K562 (cell line): ENCODE results near the gene METAP1D. TPM values are rescaled to one million over a fixed set of nuclear protein-coding genes. Genes with fewer than 3 reads are reported as not detected.

Experiments used
- ADNP ChIP-seq: fragments of 200-800 bp; sonication (Bioruptor generic); IDR thresholded peaks from 2 replicates; pipeline ENCODE4 v1.6.1; 2016; ENCODE audit warnings: missing genetic modification characterization, missing compliant biosample characterization
- CC2D1A ChIP-seq: fragments of 450-650 bp; IDR thresholded peaks from 2 replicates; pipeline ENCODE4 v1.6.1; 2017; ENCODE audit warnings: mild to moderate bottlenecking
- ERF ChIP-seq: fragments of 450-650 bp; formaldehyde crosslinking; IDR thresholded peaks from 2 replicates; pipeline ENCODE4 v1.4.0; 2020; ENCODE audit warnings: mild to moderate bottlenecking, mixed read lengths
- ETS2 ChIP-seq: IDR thresholded peaks from 2 replicates; pipeline ENCODE4 v1.6.1; 2016; ENCODE audit warnings: borderline replicate concordance, missing genetic modification characterization, mild to moderate bottlenecking, moderate library complexity, missing compliant biosample characterization; ENCODE audit not compliant: poor library complexity, severe bottlenecking
- KDM4B ChIP-seq, 2 experiments: fragments of 450-650 bp in 1 of 2; sonication (generic) in 1 of 2; IDR thresholded peaks; 2 replicates each; pipeline ENCODE4 v1.6.1; 2016 to 2017; ENCODE audit warnings: borderline replicate concordance in 2 of 2, antibody characterized with exemption in 1 of 2, low read depth in 1 of 2, mild to moderate bottlenecking in 1 of 2
- MED1 ChIP-seq: sonication (generic); formaldehyde crosslinking; IDR thresholded peaks from 2 replicates; pipeline ENCODE4 v1.8.1; 2023; ENCODE audit warnings: missing genetic modification reagents, borderline replicate concordance
- MYBL2 ChIP-seq, 2 experiments: fragments of 450-650 bp in 1 of 2; sonication (generic) in 1 of 2; formaldehyde crosslinking in 1 of 2; IDR thresholded peaks; 2 replicates each; pipeline versions ENCODE4 v1.6.1 to v1.8.1; 2017 to 2022; ENCODE audit warnings: borderline replicate concordance in 1 of 2, inconsistent platforms in 1 of 2, low read depth in 1 of 2, mild to moderate bottlenecking in 1 of 2, missing genetic modification reagents in 1 of 2, moderate library complexity in 1 of 2
- PTTG1 ChIP-seq: fragments of 450-650 bp; IDR thresholded peaks from 2 replicates; pipeline ENCODE4 v1.6.1; 2016; ENCODE audit warnings: low read depth, mild to moderate bottlenecking, missing genetic modification characterization, missing compliant biosample characterization
- SETDB1 ChIP-seq: IDR thresholded peaks from one replicate; pipeline ENCODE4 v1.6.1; 2012; ENCODE audit warnings: low read length, control low read depth, inconsistent platforms
- SMAD2 ChIP-seq: fragments of 150-350 bp; IDR thresholded peaks from 2 replicates; pipeline ENCODE4 v1.6.1; 2014; ENCODE audit warnings: low read depth, mild to moderate bottlenecking, low read length
- TCF7 ChIP-seq: sonication (generic); IDR thresholded peaks from 2 replicates; pipeline ENCODE4 v1.6.1; 2016; ENCODE audit warnings: antibody characterized with exemption, borderline replicate concordance
- TCF7L2 ChIP-seq: fragments of 150-350 bp; IDR thresholded peaks from 2 replicates; pipeline ENCODE4 v1.6.1; 2016; ENCODE audit warnings: low read depth, mild to moderate bottlenecking, low read length, moderate library complexity
- U2AF1 ChIP-seq: fragments of 200-400 bp; formaldehyde crosslinking; optimal IDR thresholded peaks from 2 replicates; pipeline ENCODE3; 2017; ENCODE audit warnings: mild to moderate bottlenecking, low read depth, low read length, moderate library complexity
- ZNF324 ChIP-seq: fragments of 250-450 bp; sonication (Bioruptor Pico); IDR thresholded peaks from 2 replicates; pipeline ENCODE4 v1.4.0; 2020; ENCODE audit warnings: mild to moderate bottlenecking
- ZNF431 ChIP-seq: sonication (generic); formaldehyde crosslinking; IDR thresholded peaks from 2 replicates; pipeline ENCODE4 v1.8.0; 2022; ENCODE audit warnings: mild to moderate bottlenecking, missing genetic modification reagents
- ZNF584 ChIP-seq: fragments of 200-800 bp; sonication (Bioruptor generic); IDR thresholded peaks from 2 replicates; pipeline ENCODE4 v1.6.1; 2016; ENCODE audit warnings: low read depth, mild to moderate bottlenecking, missing genetic modification characterization, missing compliant biosample characterization
- polyA plus RNA-seq, 8 experiments: library from polyadenylated mRNA; depleted of rRNA in 4 of 8; stranded (reverse) in 5 of 8; unstranded in 3 of 8; fragments of >200 nt; fragmentation: Nextera tagmentation in 2 of 8; fragmentation: Illumina TruSeq in 1 of 8; extraction: Ambion mirVana in 2 of 8; extraction: Trizol in 1 of 8; gene quantifications; 2 replicates each; pipeline versions ENCODE4 v1.2.1 to v1.2.3, GENCODE V29; 2011 to 2014; ENCODE audit warnings: inconsistent platforms in 1 of 8, missing spikeins in 1 of 8
- total RNA-seq, 7 experiments: library from RNA; depleted of rRNA in 6 of 7; stranded (reverse); fragments of >200 nt in 6 of 7; fragmentation: Illumina TruSeq in 2 of 7; extraction: Trizol in 2 of 7; gene quantifications; 2 replicates each; pipeline versions ENCODE4 v1.2.1 to v1.2.3, GENCODE V29; 2011 to 2021; ENCODE audit warnings: low replicate concordance in 1 of 7
- TF ChIP-seq, protein P1 (sequence below): fragments of 450-650 bp; formaldehyde crosslinking; IDR thresholded peaks from 2 replicates; pipeline ENCODE4 v1.4.0; 2020; ENCODE audit warnings: mild to moderate bottlenecking, moderate library complexity
- TF ChIP-seq, protein P2 (sequence below): sonication (generic); formaldehyde crosslinking; IDR thresholded peaks from 2 replicates; pipeline ENCODE4 v1.8.1; 2023; ENCODE audit warnings: missing genetic modification reagents, mild to moderate bottlenecking, borderline replicate concordance
- TF ChIP-seq, protein P3 (sequence below): IDR thresholded peaks from 3 replicates; pipeline ENCODE4 v1.6.1; 2011; ENCODE audit warnings: borderline replicate concordance, mild to moderate bottlenecking; ENCODE audit not compliant: insufficient read length, insufficient read depth

Gene METAP1D
- total and polyA plus RNA-seq, 9 of the 15 experiments (the other 6 are each of a cell fraction or from before 2014, with no cell fraction given), result 8.0 to 23.4 (median 15.7) TPM

DNA sequence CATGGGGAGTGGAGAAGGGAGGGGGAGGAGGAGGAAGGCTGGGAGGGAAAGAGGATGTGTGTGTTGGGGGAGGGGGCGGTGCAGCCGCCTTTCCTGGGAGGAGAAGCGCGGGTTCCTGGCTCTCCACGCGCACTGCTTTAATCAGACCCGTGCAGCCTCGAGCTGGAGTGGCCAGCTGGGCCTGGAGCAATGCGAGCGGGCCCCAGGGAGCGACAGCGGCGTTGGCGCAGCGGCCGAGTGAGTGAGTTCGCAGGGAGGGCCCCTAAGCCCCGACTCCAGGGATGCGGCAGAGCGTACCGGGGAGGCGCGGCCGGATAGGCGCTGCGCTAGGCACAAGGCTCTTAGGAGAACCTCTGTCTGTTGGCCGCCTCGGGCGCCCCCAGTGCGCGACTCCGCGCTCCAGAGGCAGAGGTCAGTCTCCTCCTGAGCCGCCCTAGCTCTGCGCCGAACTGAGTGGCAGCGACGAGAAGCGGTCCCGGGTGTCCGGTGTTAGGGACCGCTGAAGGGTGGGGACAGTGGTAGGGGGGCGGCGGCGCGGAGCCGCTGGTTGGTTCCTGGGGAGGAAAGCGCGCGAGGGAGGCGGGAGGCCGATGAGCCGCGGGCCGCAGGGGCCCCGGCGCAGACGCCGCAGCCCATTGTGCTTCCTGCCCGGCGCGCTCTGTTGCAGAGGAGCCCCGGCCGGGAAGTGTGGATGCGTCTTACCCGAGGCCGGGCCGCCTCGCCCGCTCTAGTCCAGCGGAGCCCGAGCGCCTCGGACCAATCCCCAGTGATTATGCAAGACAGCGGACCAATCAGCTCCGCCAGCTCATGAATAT, 85.1 kb downstream of the METAP1D start (continued):
- TF ChIP-seq, protein P1, sequence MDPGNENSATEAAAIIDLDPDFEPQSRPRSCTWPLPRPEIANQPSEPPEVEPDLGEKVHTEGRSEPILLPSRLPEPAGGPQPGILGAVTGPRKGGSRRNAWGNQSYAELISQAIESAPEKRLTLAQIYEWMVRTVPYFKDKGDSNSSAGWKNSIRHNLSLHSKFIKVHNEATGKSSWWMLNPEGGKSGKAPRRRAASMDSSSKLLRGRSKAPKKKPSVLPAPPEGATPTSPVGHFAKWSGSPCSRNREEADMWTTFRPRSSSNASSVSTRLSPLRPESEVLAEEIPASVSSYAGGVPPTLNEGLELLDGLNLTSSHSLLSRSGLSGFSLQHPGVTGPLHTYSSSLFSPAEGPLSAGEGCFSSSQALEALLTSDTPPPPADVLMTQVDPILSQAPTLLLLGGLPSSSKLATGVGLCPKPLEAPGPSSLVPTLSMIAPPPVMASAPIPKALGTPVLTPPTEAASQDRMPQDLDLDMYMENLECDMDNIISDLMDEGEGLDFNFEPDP (CRISPR knock-in tag), result no peak
- TF ChIP-seq, protein P2, sequence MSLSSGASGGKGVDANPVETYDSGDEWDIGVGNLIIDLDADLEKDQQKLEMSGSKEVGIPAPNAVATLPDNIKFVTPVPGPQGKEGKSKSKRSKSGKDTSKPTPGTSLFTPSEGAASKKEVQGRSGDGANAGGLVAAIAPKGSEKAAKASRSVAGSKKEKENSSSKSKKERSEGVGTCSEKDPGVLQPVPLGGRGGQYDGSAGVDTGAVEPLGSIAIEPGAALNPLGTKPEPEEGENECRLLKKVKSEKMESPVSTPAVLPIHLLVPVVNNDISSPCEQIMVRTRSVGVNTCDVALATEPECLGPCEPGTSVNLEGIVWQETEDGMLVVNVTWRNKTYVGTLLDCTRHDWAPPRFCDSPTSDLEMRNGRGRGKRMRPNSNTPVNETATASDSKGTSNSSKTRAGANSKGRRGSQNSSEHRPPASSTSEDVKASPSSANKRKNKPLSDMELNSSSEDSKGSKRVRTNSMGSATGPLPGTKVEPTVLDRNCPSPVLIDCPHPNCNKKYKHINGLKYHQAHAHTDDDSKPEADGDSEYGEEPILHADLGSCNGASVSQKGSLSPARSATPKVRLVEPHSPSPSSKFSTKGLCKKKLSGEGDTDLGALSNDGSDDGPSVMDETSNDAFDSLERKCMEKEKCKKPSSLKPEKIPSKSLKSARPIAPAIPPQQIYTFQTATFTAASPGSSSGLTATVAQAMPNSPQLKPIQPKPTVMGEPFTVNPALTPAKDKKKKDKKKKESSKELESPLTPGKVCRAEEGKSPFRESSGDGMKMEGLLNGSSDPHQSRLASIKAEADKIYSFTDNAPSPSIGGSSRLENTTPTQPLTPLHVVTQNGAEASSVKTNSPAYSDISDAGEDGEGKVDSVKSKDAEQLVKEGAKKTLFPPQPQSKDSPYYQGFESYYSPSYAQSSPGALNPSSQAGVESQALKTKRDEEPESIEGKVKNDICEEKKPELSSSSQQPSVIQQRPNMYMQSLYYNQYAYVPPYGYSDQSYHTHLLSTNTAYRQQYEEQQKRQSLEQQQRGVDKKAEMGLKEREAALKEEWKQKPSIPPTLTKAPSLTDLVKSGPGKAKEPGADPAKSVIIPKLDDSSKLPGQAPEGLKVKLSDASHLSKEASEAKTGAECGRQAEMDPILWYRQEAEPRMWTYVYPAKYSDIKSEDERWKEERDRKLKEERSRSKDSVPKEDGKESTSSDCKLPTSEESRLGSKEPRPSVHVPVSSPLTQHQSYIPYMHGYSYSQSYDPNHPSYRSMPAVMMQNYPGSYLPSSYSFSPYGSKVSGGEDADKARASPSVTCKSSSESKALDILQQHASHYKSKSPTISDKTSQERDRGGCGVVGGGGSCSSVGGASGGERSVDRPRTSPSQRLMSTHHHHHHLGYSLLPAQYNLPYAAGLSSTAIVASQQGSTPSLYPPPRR (CRISPR knock-in tag), result peak; percentile 71; the same call in 1 of the 2 replicates
- no peak for TF ChIP-seq U2AF1
- no peak for TF ChIP-seq ETS2 (tag)
- TF ChIP-seq TCF7L2, result no peak
- no peak for TF ChIP-seq ADNP
- no peak for TF ChIP-seq ZNF584
- TF ChIP-seq TCF7, result no peak; the same call in 1 of the 2 replicates
- TF ChIP-seq, protein P3, sequence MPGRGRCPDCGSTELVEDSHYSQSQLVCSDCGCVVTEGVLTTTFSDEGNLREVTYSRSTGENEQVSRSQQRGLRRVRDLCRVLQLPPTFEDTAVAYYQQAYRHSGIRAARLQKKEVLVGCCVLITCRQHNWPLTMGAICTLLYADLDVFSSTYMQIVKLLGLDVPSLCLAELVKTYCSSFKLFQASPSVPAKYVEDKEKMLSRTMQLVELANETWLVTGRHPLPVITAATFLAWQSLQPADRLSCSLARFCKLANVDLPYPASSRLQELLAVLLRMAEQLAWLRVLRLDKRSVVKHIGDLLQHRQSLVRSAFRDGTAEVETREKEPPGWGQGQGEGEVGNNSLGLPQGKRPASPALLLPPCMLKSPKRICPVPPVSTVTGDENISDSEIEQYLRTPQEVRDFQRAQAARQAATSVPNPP, result no peak
- no peak for TF ChIP-seq SMAD2
- TF ChIP-seq SETDB1, result no peak
- TF ChIP-seq ERF, result 0 out of 2 replicates have a peak, but pooled peaks have one; percentile 49
- no peak for TF ChIP-seq ZNF324 (CRISPR knock-in tag)
- TF ChIP-seq MYBL2 (IDR thresholded peaks at IDR 0.05; ENCODE audit: low read depth), result no peak
- TF ChIP-seq MYBL2 (CRISPR knock-in tag; IDR thresholded peaks at IDR 0.05; ENCODE audit: borderline replicate concordance), result no peak
- TF ChIP-seq CC2D1A, result peak; percentile 75
- no peak; a peak in 1 of 4 replicates for TF ChIP-seq KDM4B (IDR thresholded peaks at IDR 0.05; ENCODE audit: borderline replicate concordance in 2 of 2, low read depth in 1 of 2)
- no peak for TF ChIP-seq PTTG1 (tag)
- peak; percentile 40; the same call in 1 of the 2 replicates for TF ChIP-seq ZNF431 (CRISPR knock-in tag)
- TF ChIP-seq MED1 (CRISPR knock-in tag), result no peak
